ENCODE measurements around the gene PIH1D1.

DNA sequence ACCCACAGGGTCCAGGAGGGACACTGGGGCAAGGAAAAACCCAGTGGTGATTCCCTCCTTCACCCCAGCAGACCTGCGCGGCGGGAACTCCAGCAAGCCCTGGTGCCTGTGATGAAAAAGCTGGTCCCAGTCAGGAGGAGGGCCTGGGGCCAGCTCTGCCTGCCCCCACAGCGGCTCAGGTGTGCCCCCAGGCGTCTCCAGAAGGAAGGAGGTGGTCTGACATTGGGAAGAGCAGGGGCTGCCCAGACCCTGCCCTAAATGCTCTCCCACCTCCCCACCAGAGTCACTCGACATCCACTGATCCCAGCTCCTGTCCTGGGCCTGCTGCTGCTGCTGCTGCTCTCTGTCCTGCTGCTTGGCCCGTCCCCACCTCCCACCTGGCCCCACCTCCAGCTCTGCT lies 34.5 kb downstream of the PIH1D1 start:
- no peak for TF ChIP-seq POLR2AphosphoS5 (IDR thresholded peaks at IDR 0.05)
- TF ChIP-seq, protein P1, sequence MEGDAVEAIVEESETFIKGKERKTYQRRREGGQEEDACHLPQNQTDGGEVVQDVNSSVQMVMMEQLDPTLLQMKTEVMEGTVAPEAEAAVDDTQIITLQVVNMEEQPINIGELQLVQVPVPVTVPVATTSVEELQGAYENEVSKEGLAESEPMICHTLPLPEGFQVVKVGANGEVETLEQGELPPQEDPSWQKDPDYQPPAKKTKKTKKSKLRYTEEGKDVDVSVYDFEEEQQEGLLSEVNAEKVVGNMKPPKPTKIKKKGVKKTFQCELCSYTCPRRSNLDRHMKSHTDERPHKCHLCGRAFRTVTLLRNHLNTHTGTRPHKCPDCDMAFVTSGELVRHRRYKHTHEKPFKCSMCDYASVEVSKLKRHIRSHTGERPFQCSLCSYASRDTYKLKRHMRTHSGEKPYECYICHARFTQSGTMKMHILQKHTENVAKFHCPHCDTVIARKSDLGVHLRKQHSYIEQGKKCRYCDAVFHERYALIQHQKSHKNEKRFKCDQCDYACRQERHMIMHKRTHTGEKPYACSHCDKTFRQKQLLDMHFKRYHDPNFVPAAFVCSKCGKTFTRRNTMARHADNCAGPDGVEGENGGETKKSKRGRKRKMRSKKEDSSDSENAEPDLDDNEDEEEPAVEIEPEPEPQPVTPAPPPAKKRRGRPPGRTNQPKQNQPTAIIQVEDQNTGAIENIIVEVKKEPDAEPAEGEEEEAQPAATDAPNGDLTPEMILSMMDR (IDR thresholded peaks at IDR 0.05) = no peak

All from sigmoid colon (tissue), 4 donors.